ENCODE results near the gene IL1RL1.

The IL1RL1 gene

GRCh38 chr2:102278720-102279390 lies 32.5 kb upstream of the IL1RL1 start:
- H3K9me3 ChIP-seq (ENCODE audit: low read length) = no peaks in the 10 kb centered on the region
- H3K27me3 ChIP-seq (ENCODE audit: control insufficient read depth in 1 of 2, insufficient read depth in 2 of 2, low read length in 2 of 2) = no peaks in the 10 kb centered on the region
- no peak overlapping the region for H3K9ac ChIP-seq (ENCODE audit: low read length)
- H3K27ac ChIP-seq (ENCODE audit: low read depth, low read length) = no peak overlapping the region
- H3K4me3 ChIP-seq (ENCODE audit: low read depth in 1 of 2, low read length in 2 of 2) = no peak overlapping the region
- no peaks in the 10 kb centered on the region for H3K36me3 ChIP-seq (ENCODE audit: insufficient read depth, low read length)
- no peaks in the 10 kb centered on the region for H3K4me1 ChIP-seq (ENCODE audit: insufficient read depth, low read length)

GRCh38 chr2:102279391-102279735 lies 32.0 kb upstream of the IL1RL1 start:
- no peak overlapping the region for H3K9ac ChIP-seq (ENCODE audit: low read length)

GRCh38 chr2:102282678-102283091 lies 28.7 kb upstream of the IL1RL1 start:
- Histone ChIP-seq H3K27me3 (ENCODE audit: control insufficient read depth in 1 of 2, insufficient read depth in 2 of 2, low read length in 2 of 2) (no peaks in the 10 kb centered on the region), H3K4me3 (ENCODE audit: low read depth in 1 of 2, low read length in 2 of 2) (no peak overlapping the region), H3K9me3 (ENCODE audit: low read length) (no peaks in the 10 kb centered on the region), H3K4me1 (ENCODE audit: insufficient read depth, low read length) (no peaks in the 10 kb centered on the region), H3K9ac (ENCODE audit: low read length) (no peak overlapping the region), H3K27ac (ENCODE audit: low read depth, low read length) (no peak overlapping the region), H3K36me3 (ENCODE audit: insufficient read depth, low read length) (no peaks in the 10 kb centered on the region)

More at GRCh38 chr2:102279391-102279735, 32.0 kb upstream of the IL1RL1 start:
- H3K4me1 ChIP-seq (ENCODE audit: insufficient read depth, low read length) = no peaks in the 10 kb centered on the region
- H3K27me3 ChIP-seq (ENCODE audit: control insufficient read depth in 1 of 2, insufficient read depth in 2 of 2, low read length in 2 of 2) = no peaks in the 10 kb centered on the region
- H3K9me3 ChIP-seq (ENCODE audit: low read length) = no peaks in the 10 kb centered on the region
- no peaks in the 10 kb centered on the region for H3K36me3 ChIP-seq (ENCODE audit: insufficient read depth, low read length)
- no peak overlapping the region for H3K27ac ChIP-seq (ENCODE audit: low read depth, low read length)
- H3K4me3 ChIP-seq (ENCODE audit: low read depth in 1 of 2, low read length in 2 of 2) = no peak overlapping the region

GRCh38 chr2:102283996-102284395 lies 27.4 kb upstream of the IL1RL1 start:
- Histone ChIP-seq H3K4me1 (ENCODE audit: insufficient read depth, low read length) (no peaks in the 10 kb centered on the region), H3K9ac (ENCODE audit: low read length) (no peak overlapping the region)

GRCh38 chr2:102284611-102285010 lies 26.8 kb upstream of the IL1RL1 start:
- H3K9ac ChIP-seq (ENCODE audit: low read length) = no peak overlapping the region
- no peaks in the 10 kb centered on the region for H3K4me1 ChIP-seq (ENCODE audit: insufficient read depth, low read length)
- H3K27me3 ChIP-seq (ENCODE audit: control insufficient read depth in 1 of 2, insufficient read depth in 2 of 2, low read length in 2 of 2) = no peaks in the 10 kb centered on the region
- H3K4me3 ChIP-seq (ENCODE audit: low read depth in 1 of 2, low read length in 2 of 2) = no peak overlapping the region
- no peaks in the 10 kb centered on the region for H3K9me3 ChIP-seq (ENCODE audit: low read length)
- H3K36me3 ChIP-seq (ENCODE audit: insufficient read depth, low read length) = no peaks in the 10 kb centered on the region
- H3K27ac ChIP-seq (ENCODE audit: low read depth, low read length) = no peak overlapping the region

More at GRCh38 chr2:102283996-102284395, 27.4 kb upstream of the IL1RL1 start:
- H3K9me3 ChIP-seq (ENCODE audit: low read length) = no peaks in the 10 kb centered on the region
- no peak overlapping the region for H3K27ac ChIP-seq (ENCODE audit: low read depth, low read length)
- H3K27me3 ChIP-seq (ENCODE audit: control insufficient read depth in 1 of 2, insufficient read depth in 2 of 2, low read length in 2 of 2) = no peaks in the 10 kb centered on the region
- H3K36me3 ChIP-seq (ENCODE audit: insufficient read depth, low read length) = no peaks in the 10 kb centered on the region
- no peak overlapping the region for H3K4me3 ChIP-seq (ENCODE audit: low read depth in 1 of 2, low read length in 2 of 2)

GRCh38 chr2:102285368-102285767 lies 26.0 kb upstream of the IL1RL1 start:
- H3K9ac ChIP-seq (ENCODE audit: low read length) = no peak overlapping the region
- no peaks in the 10 kb centered on the region for H3K9me3 ChIP-seq (ENCODE audit: low read length)
- H3K27ac ChIP-seq (ENCODE audit: low read depth, low read length) = no peak overlapping the region
- H3K27me3 ChIP-seq (ENCODE audit: control insufficient read depth in 1 of 2, insufficient read depth in 2 of 2, low read length in 2 of 2) = no peaks in the 10 kb centered on the region
- no peak overlapping the region for H3K4me3 ChIP-seq (ENCODE audit: low read depth in 1 of 2, low read length in 2 of 2)
- no peaks in the 10 kb centered on the region for H3K4me1 ChIP-seq (ENCODE audit: insufficient read depth, low read length)
- no peaks in the 10 kb centered on the region for H3K36me3 ChIP-seq (ENCODE audit: insufficient read depth, low read length)

- H3K36me3 ChIP-seq (ENCODE audit: insufficient read depth, low read length) = no peaks in the 10 kb centered on the region
- no peak overlapping the region for H3K27ac ChIP-seq (ENCODE audit: low read depth, low read length)
- no peaks in the 10 kb centered on the region for H3K27me3 ChIP-seq (ENCODE audit: control insufficient read depth in 1 of 2, insufficient read depth in 2 of 2, low read length in 2 of 2)
- H3K4me3 ChIP-seq (ENCODE audit: low read depth in 1 of 2, low read length in 2 of 2) = no peak overlapping the region
- no peak overlapping the region for H3K9ac ChIP-seq (ENCODE audit: low read length)
- H3K4me1 ChIP-seq (ENCODE audit: insufficient read depth, low read length) = no peaks in the 10 kb centered on the region
- no peaks in the 10 kb centered on the region for H3K9me3 ChIP-seq (ENCODE audit: low read length)
These were observed 25.3 kb upstream of the IL1RL1 start for GRCh38 chr2:102286041-102286440.

GRCh38 chr2:102289129-102289528 lies 22.2 kb upstream of the IL1RL1 start:
- Histone ChIP-seq H3K9ac (ENCODE audit: low read length) (no peak overlapping the region), H3K4me3 (ENCODE audit: low read depth in 1 of 2, low read length in 2 of 2) (no peak overlapping the region), H3K4me1 (ENCODE audit: insufficient read depth, low read length) (no peaks in the 10 kb centered on the region), H3K27ac (ENCODE audit: low read depth, low read length) (no peak overlapping the region), H3K27me3 (ENCODE audit: control insufficient read depth in 1 of 2, insufficient read depth in 2 of 2, low read length in 2 of 2) (no peaks in the 10 kb centered on the region), H3K36me3 (ENCODE audit: insufficient read depth, low read length) (no peaks in the 10 kb centered on the region), H3K9me3 (ENCODE audit: low read length) (no peaks in the 10 kb centered on the region)

GRCh38 chr2:102290594-102290993 lies 20.8 kb upstream of the IL1RL1 start:
- Histone ChIP-seq H3K27me3 (ENCODE audit: control insufficient read depth in 1 of 2, insufficient read depth in 2 of 2, low read length in 2 of 2) (no peaks in the 10 kb centered on the region), H3K4me3 (ENCODE audit: low read depth in 1 of 2, low read length in 2 of 2) (no peak overlapping the region), H3K9ac (ENCODE audit: low read length) (no peak overlapping the region), H3K27ac (ENCODE audit: low read depth, low read length) (no peak overlapping the region), H3K9me3 (ENCODE audit: low read length) (no peaks in the 10 kb centered on the region), H3K4me1 (ENCODE audit: insufficient read depth, low read length) (no peaks in the 10 kb centered on the region), H3K36me3 (ENCODE audit: insufficient read depth, low read length) (no peaks in the 10 kb centered on the region)

GRCh38 chr2:102291319-102292075 lies 19.9 kb upstream of the IL1RL1 start:
- Histone ChIP-seq H3K4me1 (ENCODE audit: insufficient read depth, low read length) (no peaks in the 10 kb centered on the region), H3K27me3 (ENCODE audit: control insufficient read depth in 1 of 2, insufficient read depth in 2 of 2, low read length in 2 of 2) (no peaks in the 10 kb centered on the region), H3K9me3 (ENCODE audit: low read length) (no peaks in the 10 kb centered on the region), H3K4me3 (ENCODE audit: low read depth in 1 of 2, low read length in 2 of 2) (no peak overlapping the region), H3K36me3 (ENCODE audit: insufficient read depth, low read length) (no peaks in the 10 kb centered on the region), H3K9ac (ENCODE audit: low read length) (no peak overlapping the region), H3K27ac (ENCODE audit: low read depth, low read length) (no peak overlapping the region)

- Histone ChIP-seq H3K4me3 (ENCODE audit: low read depth in 1 of 2, low read length in 2 of 2) (no peak overlapping the region), H3K27ac (ENCODE audit: low read depth, low read length) (no peak overlapping the region)
These were observed 16.4 kb upstream of the IL1RL1 start for GRCh38 chr2:102294802-102295489.

More at GRCh38 chr2:102294802-102295489, 16.4 kb upstream of the IL1RL1 start:
- Histone ChIP-seq H3K27me3 (ENCODE audit: control insufficient read depth in 1 of 2, insufficient read depth in 2 of 2, low read length in 2 of 2) (no peaks in the 10 kb centered on the region), H3K36me3 (ENCODE audit: insufficient read depth, low read length) (no peaks in the 10 kb centered on the region), H3K9me3 (ENCODE audit: low read length) (no peaks in the 10 kb centered on the region), H3K4me1 (ENCODE audit: insufficient read depth, low read length) (no peaks in the 10 kb centered on the region), H3K9ac (ENCODE audit: low read length) (no peak overlapping the region)

Measured in muscle layer of colon (tissue), 2 donors.